Psoas muscle (tissue), 8 donors: ENCODE results near the gene PCDH1. TPM values are rescaled to one million over a fixed set of nuclear protein-coding genes. Genes with fewer than 3 reads are reported as not detected.

Source experiments
- ATAC-seq, 4 donors: fragments of 200-7000 bp; cut with Tn5 transposase; one replicate each; pipeline ENCODE4 v1.9.1; 2020; ENCODE audit warnings: moderate library complexity in 3 of 4, mild to moderate bottlenecking in 2 of 4
- DNase-seq, 2 donors: peaks; one replicate each; pipeline ENCODE4 v3.0.0-alpha.2; 2020
- H3K27ac ChIP-seq: fragments of 200-600 bp; one replicate; pipeline ENCODE4 v1.8.0; 2022
- H3K27me3 ChIP-seq, 3 donors: fragments of 200-600 bp in 1 of 3; one replicate each; pipeline versions ENCODE4 v1.6.1 to v1.8.0; 2013 to 2022; ENCODE audit warnings: low read length in 2 of 3, mild to moderate bottlenecking in 2 of 3, moderate library complexity in 1 of 3; ENCODE audit not compliant: insufficient read depth in 3 of 3
- H3K36me3 ChIP-seq, 2 donors: fragments of 200-600 bp in 1 of 2; one replicate each; pipeline versions ENCODE4 v1.6.1 to v1.8.0; 2013 to 2022; ENCODE audit warnings: low read depth in 1 of 2, mild to moderate bottlenecking in 1 of 2, moderate library complexity in 1 of 2; ENCODE audit not compliant: insufficient read depth in 1 of 2
- H3K4me1 ChIP-seq: fragments of 200-600 bp; one replicate; pipeline ENCODE4 v1.8.0; 2022
- H3K4me3 ChIP-seq: fragments of 200-600 bp; one replicate; pipeline ENCODE4 v1.8.0; 2022; ENCODE audit warnings: mild to moderate bottlenecking
- H3K9me3 ChIP-seq: fragments of 200-600 bp; one replicate; pipeline ENCODE4 v1.8.0; 2022
- CTCF ChIP-seq: fragments of 200-600 bp; IDR thresholded peaks from one replicate; pipeline ENCODE4 v1.8.0; 2022; ENCODE audit warnings: antibody characterized with exemption
- WGBS, 3 donors: extraction: QIAGEN DNeasy Blood & Tissue Kit; methylation state at CpG; one replicate each; pipeline versions ENCODE4 v1.1.6 to v1.1.7; 2013; 5-methylcytosine and 5-hydroxymethylcytosine counted together
- intact Hi-C, 2 donors: fragments of 100-400 bp; cut with DNase I; formaldehyde crosslinking; loops; one replicate each; pipeline versions ENCODE4 v1.11.0 to v1.14.2; 2022
- polyA plus RNA-seq, 3 donors: library from polyadenylated mRNA; stranded (reverse); fragments of 200-250 nt; gene quantifications; one replicate each; pipeline ENCODE4 v1.2.3, GENCODE V29; 2013
- total RNA-seq, 4 donors: library from RNA; stranded (reverse); fragmentation: NEBNext Ultra II Directional in 2 of 4; extraction: Animal tissue kit (Norgen Biotek cat#: 25700) in 2 of 4; gene quantifications; one replicate each; pipeline versions ENCODE4 v1.2.1 to v1.2.4, GENCODE V29; 2021 to 2023
- donor health status: healthy with polysubstance abuse.
- donor health status: DM: no; HTN: no; CAD: no; lungs with moderate emphysema.
- donor health status: Bipolar disorder and iron deficiency.
- donor health status: healthy.
- donor health status: DM: yes; HTN: yes; CAD: no.
- donor health status: DM: no; HTN: no; CAD: no.
- donor health status: DM: no; HTN: no; CAD: no.
- donor health status: DM: yes; HTN: yes; CAD: no.

PCDH1 gene
- total and polyA plus RNA-seq, 7 donors: 4.2 to 17.4 (median 10.1) TPM

- DNase-seq (peak in 1 of 2 donors; percentile 34), ATAC-seq (peak in 1 of 4 donors; percentile 54)
- Histone ChIP-seq H3K27ac (no peak overlapping the region), H3K4me3 (no peak overlapping the region), H3K4me1 (no peaks in the 10 kb centered on the region), H3K9me3 (no peaks in the 10 kb centered on the region), H3K27me3 (peaks cover 0 to 36% (median 4%) of the 10 kb centered on the region in 3 donors), H3K36me3 (no peaks in the 10 kb centered on the region)
- TF ChIP-seq CTCF: peak; percentile 39
- 39 to 46% (median 42%) methylated on average over 9 of the region's 9 CpGs for WGBS, 3 donors
- intact Hi-C loops: no loop called here
Observed at GRCh38 chr5:141814064-141814964, 63.9 kb downstream of the PCDH1 start.

- Histone ChIP-seq H3K4me1 (no peaks in the 10 kb centered on the region), H3K27ac (no peak overlapping the region), H3K4me3 (no peak overlapping the region), H3K9me3 (no peaks in the 10 kb centered on the region), H3K36me3 (no peaks in the 10 kb centered on the region), H3K27me3 (peaks cover 0 to 50% (median 8%) of the 10 kb centered on the region in 3 donors)
- intact Hi-C loops: no loop called here
- 45 to 53% (median 46%) methylated on average over 2 of the region's 2 CpGs for WGBS, 3 donors
- DNase-seq (no peak), ATAC-seq (no peak)
- no peak for TF ChIP-seq CTCF
Observed at GRCh38 chr5:141812512-141812911, 65.7 kb downstream of the PCDH1 start.

- Histone ChIP-seq H3K9me3 (no peaks in the 10 kb centered on the region), H3K4me3 (no peak overlapping the region), H3K27me3 (peaks cover 0 to 48% (median 8%) of the 10 kb centered on the region in 3 donors), H3K27ac (no peak overlapping the region), H3K36me3 (no peaks in the 10 kb centered on the region), H3K4me1 (no peaks in the 10 kb centered on the region)
- intact Hi-C loops: no loop called here
- ATAC-seq (peak in 1 of 4 donors; percentile 15), DNase-seq (no peak)
- TF ChIP-seq CTCF: peak; percentile 21
- 22 to 28% (median 22%) methylated on average over 24 to 29 of the region's 29 CpGs for WGBS, 3 donors
Observed at GRCh38 chr5:141811287-141812155, 66.7 kb downstream of the PCDH1 start.

GRCh38 chr5:141810702-141811101, 67.5 kb downstream of the PCDH1 start:
- WGBS, 3 donors: 71 to 82% (median 74%) methylated on average over 3 of the region's 3 CpGs
- no peak for TF ChIP-seq CTCF
- no peak overlapping the region for H3K4me3 ChIP-seq
- no peak overlapping the region for H3K27ac ChIP-seq
- peaks cover 0 to 56% (median 10%) of the 10 kb centered on the region in 3 donors for H3K27me3 ChIP-seq
- H3K9me3 ChIP-seq: no peaks in the 10 kb centered on the region
- H3K4me1 ChIP-seq: peaks cover under 1% of the 10 kb centered on the region
- DNase-seq: no peak
- H3K36me3 ChIP-seq: no peaks in the 10 kb centered on the region
- intact Hi-C loops: no loop called here
- no peak for ATAC-seq
